ENCODE data around the gene MYCBP2. TPM values are rescaled to one million over a fixed set of nuclear protein-coding genes. Genes with fewer than 3 reads are reported as not detected.
A peak's percentile ranks its signal among the peaks of the same experiment; 100 is the strongest.

Gene MYCBP2
- total RNA-seq, 2 experiments from 2014 or later, result 121 to 125 TPM

GRCh38 chr13:77374786-77375185, 47.9 kb upstream of the MYCBP2 start:
- no peaks in the 10 kb centered on the region for H3K9me2 ChIP-seq (ENCODE audit: insufficient read depth, low read length)
- H4K20me1 ChIP-seq (ENCODE audit: insufficient read depth, low read length), result no peaks in the 10 kb centered on the region
- no peaks in the 10 kb centered on the region for H3K36me3 ChIP-seq (ENCODE audit: insufficient read depth, low read length)
- TF ChIP-seq, protein P1, sequence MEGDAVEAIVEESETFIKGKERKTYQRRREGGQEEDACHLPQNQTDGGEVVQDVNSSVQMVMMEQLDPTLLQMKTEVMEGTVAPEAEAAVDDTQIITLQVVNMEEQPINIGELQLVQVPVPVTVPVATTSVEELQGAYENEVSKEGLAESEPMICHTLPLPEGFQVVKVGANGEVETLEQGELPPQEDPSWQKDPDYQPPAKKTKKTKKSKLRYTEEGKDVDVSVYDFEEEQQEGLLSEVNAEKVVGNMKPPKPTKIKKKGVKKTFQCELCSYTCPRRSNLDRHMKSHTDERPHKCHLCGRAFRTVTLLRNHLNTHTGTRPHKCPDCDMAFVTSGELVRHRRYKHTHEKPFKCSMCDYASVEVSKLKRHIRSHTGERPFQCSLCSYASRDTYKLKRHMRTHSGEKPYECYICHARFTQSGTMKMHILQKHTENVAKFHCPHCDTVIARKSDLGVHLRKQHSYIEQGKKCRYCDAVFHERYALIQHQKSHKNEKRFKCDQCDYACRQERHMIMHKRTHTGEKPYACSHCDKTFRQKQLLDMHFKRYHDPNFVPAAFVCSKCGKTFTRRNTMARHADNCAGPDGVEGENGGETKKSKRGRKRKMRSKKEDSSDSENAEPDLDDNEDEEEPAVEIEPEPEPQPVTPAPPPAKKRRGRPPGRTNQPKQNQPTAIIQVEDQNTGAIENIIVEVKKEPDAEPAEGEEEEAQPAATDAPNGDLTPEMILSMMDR (conservative IDR thresholded peaks at IDR 0.05; ENCODE audit: low read length), result no peak
- no peak for TF ChIP-seq EZH2phosphoT487 (IDR thresholded peaks at IDR 0.05; ENCODE audit: borderline replicate concordance, low read depth, low read length)
- no peak for DNase-seq (ENCODE audit: low spot score)
- no peaks in the 10 kb centered on the region for H3K79me2 ChIP-seq (ENCODE audit: insufficient read depth, low read depth, low read length)
- no peak overlapping the region for H3K4me3 ChIP-seq (ENCODE audit: low read depth, low read length, poor library complexity, severe bottlenecking)
- no peak overlapping the region for H3K4me2 ChIP-seq (ENCODE audit: low read length)
- POLR2A ChIA-PET, result interaction anchor here (0.5 to 1.4 kb wide), 2 partner anchors 9 to 105 kb away, joined by 3 to 5 read pairs; no protein-coding TSS in a partner anchor
- intact Hi-C loops (cut with micrococcal nuclease; ENCODE audit: unreplicated experiment), result no loop called here
- H3K4me1 ChIP-seq (ENCODE audit: insufficient read depth, low read length, poor library complexity, severe bottlenecking), result no peaks in the 10 kb centered on the region
- H2AFZ ChIP-seq (ENCODE audit: low read length), result peak overlapping the region; percentile 7; the same call in 1 of the 2 replicates
- BruUV-seq (replicated peaks), result no TSS peak
- H3K27ac ChIP-seq (ENCODE audit: low read depth, low read length, poor library complexity, severe bottlenecking), result no peak overlapping the region
- H3K9me3 ChIP-seq (ENCODE audit: low read length), result no peaks in the 10 kb centered on the region
- CTCF ChIA-PET (ENCODE audit: unreplicated experiment), result no interaction called here

- Histone ChIP-seq H4K20me1 (ENCODE audit: insufficient read depth, low read length) (no peaks in the 10 kb centered on the region), H3K9me3 (ENCODE audit: low read length) (no peaks in the 10 kb centered on the region), H2AFZ (ENCODE audit: low read length) (no peak overlapping the region), H3K4me3 (ENCODE audit: low read depth, low read length, poor library complexity, severe bottlenecking) (no peak overlapping the region), H3K9me2 (ENCODE audit: insufficient read depth, low read length) (no peaks in the 10 kb centered on the region), H3K36me3 (ENCODE audit: insufficient read depth, low read length) (no peaks in the 10 kb centered on the region), H3K4me2 (ENCODE audit: low read length) (no peak overlapping the region), H3K79me2 (ENCODE audit: insufficient read depth, low read depth, low read length) (no peaks in the 10 kb centered on the region), H3K4me1 (ENCODE audit: insufficient read depth, low read length, poor library complexity, severe bottlenecking) (no peaks in the 10 kb centered on the region), H3K27ac (ENCODE audit: low read depth, low read length, poor library complexity, severe bottlenecking) (no peak overlapping the region)
- POLR2A ChIA-PET, result interaction anchor here (1.2 to 1.4 kb wide), 2 partner anchors 9 to 14 kb away, joined by 3 to 5 read pairs; no protein-coding TSS in a partner anchor
- intact Hi-C loops (cut with micrococcal nuclease; ENCODE audit: unreplicated experiment), result no loop called here
- no TSS peak for BruUV-seq (replicated peaks)
- no peak for TF ChIP-seq EZH2phosphoT487 (IDR thresholded peaks at IDR 0.05; ENCODE audit: borderline replicate concordance, low read depth, low read length)
- TF ChIP-seq, protein P1 (conservative IDR thresholded peaks at IDR 0.05; ENCODE audit: low read length), result no peak
- DNase-seq (ENCODE audit: low spot score), result no peak
- CTCF ChIA-PET (ENCODE audit: unreplicated experiment), result no interaction called here
These were observed 47.4 kb upstream of the MYCBP2 start for GRCh38 chr13:77374339-77374738.

DNA sequence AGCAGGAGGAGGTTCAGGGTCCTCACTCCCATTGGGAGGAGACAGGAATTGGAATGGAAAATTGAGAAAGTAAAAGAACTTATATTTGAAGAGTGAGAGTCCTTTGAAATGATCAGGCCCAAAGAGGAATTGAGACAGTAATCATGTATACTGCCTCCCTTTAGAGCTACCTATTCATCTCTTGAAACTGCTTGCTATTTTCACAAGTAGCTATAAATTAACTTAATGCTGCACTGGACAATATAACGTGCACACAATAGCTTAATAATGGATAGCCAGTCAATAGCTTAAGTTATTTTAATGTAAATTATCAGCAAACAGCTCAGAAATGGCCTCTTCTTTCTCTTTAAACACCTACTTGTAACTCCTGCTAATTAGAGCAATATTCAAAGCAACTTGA, 46.6 kb upstream of the MYCBP2 start:
- Histone ChIP-seq H3K4me1 (ENCODE audit: insufficient read depth, low read length, poor library complexity, severe bottlenecking) (no peaks in the 10 kb centered on the region), H3K9me2 (ENCODE audit: insufficient read depth, low read length) (no peaks in the 10 kb centered on the region), H2AFZ (ENCODE audit: low read length) (no peak overlapping the region), H3K36me3 (ENCODE audit: insufficient read depth, low read length) (no peaks in the 10 kb centered on the region), H3K27ac (ENCODE audit: low read depth, low read length, poor library complexity, severe bottlenecking) (no peak overlapping the region), H3K4me2 (ENCODE audit: low read length) (no peak overlapping the region), H3K4me3 (ENCODE audit: low read depth, low read length, poor library complexity, severe bottlenecking) (no peak overlapping the region), H3K9me3 (ENCODE audit: low read length) (no peaks in the 10 kb centered on the region), H4K20me1 (ENCODE audit: insufficient read depth, low read length) (no peaks in the 10 kb centered on the region), H3K79me2 (ENCODE audit: insufficient read depth, low read depth, low read length) (no peaks in the 10 kb centered on the region)
- BruUV-seq (replicated peaks), result no TSS peak
- CTCF ChIA-PET (ENCODE audit: unreplicated experiment), result no interaction called here
- intact Hi-C loops (cut with micrococcal nuclease; ENCODE audit: unreplicated experiment), result no loop called here
- no peak for DNase-seq (ENCODE audit: low spot score)
- POLR2A ChIA-PET, result interaction anchor here (0.8 to 1.4 kb wide), 4 partner anchors 10 to 25 kb away, joined by 3 to 5 read pairs (median 4); no protein-coding TSS in a partner anchor
- TF ChIP-seq, protein P1 (conservative IDR thresholded peaks at IDR 0.05; ENCODE audit: low read length), result no peak
- TF ChIP-seq EZH2phosphoT487 (IDR thresholded peaks at IDR 0.05; ENCODE audit: borderline replicate concordance, low read depth, low read length), result no peak

All from OCI-LY7 (cell line).